DMS 273 treated with DMSO at 0.1 percent for 48 hours (cell line): ENCODE data around the gene FOXRED1.
A peak's percentile ranks its signal among the peaks of the same experiment; 100 is the strongest.
"Not testable (repeated sequence)": the region's sequence is repeated elsewhere in the genome, so short reads cannot be mapped to it uniquely, and the experiment has no call there.

Source experiments
- DNase-seq: peaks from one replicate; lab custom pipeline; 2025; lab: John Stamatoyannopoulos, UW

FOXRED1 gene

GRCh38 chr11:126268708-126269579 lies at the start of gene FOXRED1, which contains the start of gene SRPRA:
Gene FOXRED1, plus strand, starts transcription at chr11:126269154. Its CDS starts 53 bp downstream, at chr11:126269207.
Gene SRPRA, minus strand, starts transcription at chr11:126268895. Its CDS starts 91 bp downstream, at chr11:126268804.
- DNase-seq, result peak; percentile 93

DNA sequence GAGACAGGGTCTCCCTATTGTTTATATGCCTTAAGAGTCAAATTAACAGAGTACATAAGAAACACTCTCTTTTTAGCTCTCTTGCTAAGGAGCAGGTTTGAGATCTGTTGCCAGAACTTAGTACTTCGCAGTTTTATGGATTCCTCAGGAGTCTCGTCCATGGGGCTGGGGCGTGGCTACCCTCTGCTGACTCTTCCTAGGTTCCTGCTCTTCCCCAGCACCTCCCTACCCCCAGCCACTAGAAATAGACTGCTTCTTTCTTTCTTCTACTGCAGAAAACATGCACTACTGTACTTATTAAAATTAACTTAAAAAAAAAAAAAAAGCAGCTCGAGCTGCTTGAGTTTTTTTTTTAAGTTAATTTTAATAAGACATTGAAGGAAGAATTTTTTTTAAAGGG lies 49.4 kb upstream of the FOXRED1 start:
- no peak for DNase-seq

DNA sequence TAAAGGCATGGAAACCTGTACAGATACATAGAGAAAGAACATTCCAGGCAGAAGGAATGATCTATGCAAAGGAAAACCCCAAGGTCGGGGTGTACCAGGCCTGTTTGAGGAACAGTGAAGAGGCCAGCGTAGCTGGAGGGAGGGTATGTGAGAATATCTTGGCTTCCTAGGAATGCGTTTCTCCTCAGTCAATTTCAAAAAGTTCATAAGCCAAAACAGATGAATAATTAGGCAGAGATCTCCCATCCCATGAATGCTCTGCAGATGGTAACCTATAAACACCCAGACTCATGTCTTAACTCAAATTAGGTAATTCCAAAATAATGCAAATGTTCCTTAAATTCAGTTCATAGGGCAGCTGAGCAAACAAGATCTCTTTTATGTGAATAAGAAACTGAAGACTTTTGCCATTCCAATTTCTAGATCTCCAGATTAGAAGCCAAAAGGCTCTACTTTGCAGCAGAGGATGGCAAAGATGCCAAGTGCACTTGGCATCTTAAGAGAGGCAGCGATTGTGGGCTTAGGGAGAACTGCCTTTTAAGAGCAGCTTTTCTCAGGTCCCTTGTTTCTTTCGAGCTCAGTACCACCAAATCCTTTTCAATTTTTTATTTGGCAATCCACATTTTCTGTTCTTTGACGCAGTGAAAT lies 44.2 kb upstream of the FOXRED1 start:
- no peak for DNase-seq

GRCh38 chr11:126225295-126225665 lies 43.7 kb upstream of the FOXRED1 start:
- no peak for DNase-seq

- no peak for DNase-seq
These were observed 42.4 kb upstream of the FOXRED1 start for GRCh38 chr11:126226334-126227084.

GRCh38 chr11:126229858-126230540 lies 39.0 kb upstream of the FOXRED1 start:
- DNase-seq, result no peak

- DNase-seq, result peak; percentile 13
These were observed 37.1 kb upstream of the FOXRED1 start for GRCh38 chr11:126231725-126232459.

- DNase-seq, result no peak
These were observed 36.3 kb upstream of the FOXRED1 start for GRCh38 chr11:126232683-126233082.

- DNase-seq, result no peak
These were observed 35.6 kb upstream of the FOXRED1 start for GRCh38 chr11:126233391-126233790.

GRCh38 chr11:126246636-126247035 lies 22.3 kb upstream of the FOXRED1 start:
- DNase-seq, result no peak

GRCh38 chr11:126253265-126253664 lies 15.7 kb upstream of the FOXRED1 start:
- DNase-seq, result no peak

DNA sequence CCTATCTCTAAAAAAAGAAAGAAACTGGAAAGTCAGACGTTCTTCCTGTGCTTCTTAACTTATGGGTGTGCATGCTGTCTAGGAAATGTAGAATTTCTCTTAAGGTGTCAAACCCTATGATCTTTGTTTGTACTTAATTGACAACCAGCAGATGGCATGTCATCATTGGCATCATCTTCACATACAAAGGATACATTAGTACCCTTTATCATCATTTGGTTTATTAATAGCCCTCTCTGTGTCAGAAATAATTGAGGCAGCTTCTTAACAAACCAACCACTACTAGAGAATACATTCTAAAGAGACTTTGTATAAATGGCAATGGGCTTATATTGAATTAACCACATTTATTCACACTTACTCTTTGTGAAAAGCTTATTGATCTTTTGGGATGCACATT lies 14.1 kb upstream of the FOXRED1 start:
- DNase-seq, result no peak

GRCh38 chr11:126255507-126255906 lies 13.4 kb upstream of the FOXRED1 start:
- DNase-seq, result not testable (repeated sequence)

GRCh38 chr11:126256216-126256615 lies 12.7 kb upstream of the FOXRED1 start:
- no peak for DNase-seq

DNA sequence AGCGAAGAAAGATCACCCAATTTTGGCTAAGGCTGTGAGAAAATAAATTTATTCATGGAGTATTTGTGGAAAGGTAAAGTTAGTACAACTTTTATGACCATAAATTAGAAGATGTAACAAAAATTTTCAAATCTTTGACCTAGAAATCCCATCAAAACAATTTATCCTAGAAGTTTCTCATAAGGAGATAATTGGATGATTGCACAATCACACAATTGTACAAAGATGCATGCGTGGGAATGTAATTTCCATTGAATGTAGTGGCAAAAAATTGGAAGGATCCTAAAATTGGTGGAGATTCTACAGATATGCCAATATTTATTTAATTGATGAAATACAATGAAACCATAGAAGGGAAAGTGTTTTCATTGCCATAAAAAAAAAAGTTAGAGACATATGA lies 11.8 kb upstream of the FOXRED1 start:
- DNase-seq, result no peak

GRCh38 chr11:126257764-126258163 lies 11.2 kb upstream of the FOXRED1 start:
- DNase-seq, result no peak

GRCh38 chr11:126262216-126262615 lies 6.7 kb upstream of the FOXRED1 start:
- DNase-seq, result no peak

GRCh38 chr11:126263489-126263888 lies 5.5 kb upstream of the FOXRED1 start:
- no peak for DNase-seq

DNA sequence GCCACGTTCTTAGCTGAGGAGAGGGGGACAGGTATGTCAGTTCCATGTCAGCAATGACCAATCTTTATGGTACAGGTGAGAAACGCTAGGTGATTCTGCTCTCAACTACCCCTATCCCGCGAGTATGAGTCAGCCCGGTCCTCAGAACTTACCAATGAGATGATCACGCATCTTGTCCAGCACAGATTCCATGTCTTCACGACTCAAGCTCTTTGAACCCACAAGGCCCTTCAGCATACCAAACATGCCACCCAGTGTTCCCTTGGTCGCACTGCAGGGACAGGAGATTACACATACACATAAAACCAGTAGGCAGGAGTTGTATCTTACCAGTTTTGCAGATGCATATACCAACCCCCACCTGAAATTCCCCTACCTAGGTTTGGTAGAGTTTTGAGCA lies 3.1 kb upstream of the FOXRED1 start:
- no peak for DNase-seq

GRCh38 chr11:126267650-126268049 lies 1.3 kb upstream of the FOXRED1 start:
- DNase-seq, result no peak

DNA sequence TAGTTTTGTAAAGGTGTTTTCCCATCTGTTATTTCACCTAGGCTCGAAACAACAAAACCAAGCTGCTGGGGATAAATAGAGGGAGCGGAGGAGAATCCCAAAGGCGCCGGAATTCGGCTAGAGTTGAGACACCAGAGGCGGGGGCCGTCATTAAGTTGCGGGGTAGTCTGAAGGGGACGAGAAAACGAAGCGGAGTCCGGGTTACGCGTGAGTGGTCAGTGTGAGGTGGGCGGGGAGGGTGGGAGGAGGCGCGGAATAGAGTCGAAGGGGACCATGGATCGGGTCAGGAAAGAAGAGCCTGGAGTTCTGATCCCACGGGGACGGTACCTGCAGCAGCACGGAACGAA lies 620 bp upstream of the FOXRED1 start:
- DNase-seq, result no peak
